ENCODE data around the gene FAM98C.

The FAM98C gene

DNA sequence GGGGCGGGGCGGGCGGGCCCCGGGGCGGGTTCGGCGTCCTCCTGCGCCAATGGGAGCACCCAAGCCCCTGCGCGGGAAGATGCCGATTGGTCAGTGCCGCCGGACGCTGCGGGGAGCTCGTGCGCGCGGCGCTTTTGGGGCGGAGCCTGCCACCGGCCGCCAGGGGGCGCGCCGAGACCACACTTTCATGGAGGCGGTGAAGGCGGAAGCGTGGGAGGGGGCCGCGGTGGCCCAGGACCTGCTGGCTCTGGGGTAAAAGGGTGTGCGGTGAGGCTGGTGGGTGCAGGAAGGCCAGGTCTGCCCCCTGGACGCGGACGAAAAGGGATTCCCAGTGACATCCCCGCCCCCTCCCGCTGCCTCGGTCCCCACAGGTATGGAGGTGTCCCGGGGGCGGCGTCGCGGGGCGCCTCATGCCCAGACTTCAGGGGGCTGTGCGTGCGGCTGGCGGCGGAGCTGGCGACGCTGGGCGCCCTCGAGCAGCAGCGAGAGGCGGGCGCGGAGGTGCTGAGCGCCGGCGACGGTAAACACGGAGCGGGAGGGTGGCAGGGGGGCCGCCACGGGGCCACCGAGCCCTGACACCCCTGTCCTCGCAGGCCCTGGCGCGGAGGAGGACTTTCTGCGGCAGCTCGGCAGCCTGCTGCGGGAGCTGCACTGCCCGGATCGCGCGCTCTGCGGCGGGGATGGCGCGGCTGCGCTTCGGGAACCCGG is at the start of gene FAM98C:
TSS of gene FAM98C (plus strand) at position 127 of the 708 bp plus-strand sequence. CDS start at position 188, 61 bp downstream.
- TF ChIP-seq, protein P1, sequence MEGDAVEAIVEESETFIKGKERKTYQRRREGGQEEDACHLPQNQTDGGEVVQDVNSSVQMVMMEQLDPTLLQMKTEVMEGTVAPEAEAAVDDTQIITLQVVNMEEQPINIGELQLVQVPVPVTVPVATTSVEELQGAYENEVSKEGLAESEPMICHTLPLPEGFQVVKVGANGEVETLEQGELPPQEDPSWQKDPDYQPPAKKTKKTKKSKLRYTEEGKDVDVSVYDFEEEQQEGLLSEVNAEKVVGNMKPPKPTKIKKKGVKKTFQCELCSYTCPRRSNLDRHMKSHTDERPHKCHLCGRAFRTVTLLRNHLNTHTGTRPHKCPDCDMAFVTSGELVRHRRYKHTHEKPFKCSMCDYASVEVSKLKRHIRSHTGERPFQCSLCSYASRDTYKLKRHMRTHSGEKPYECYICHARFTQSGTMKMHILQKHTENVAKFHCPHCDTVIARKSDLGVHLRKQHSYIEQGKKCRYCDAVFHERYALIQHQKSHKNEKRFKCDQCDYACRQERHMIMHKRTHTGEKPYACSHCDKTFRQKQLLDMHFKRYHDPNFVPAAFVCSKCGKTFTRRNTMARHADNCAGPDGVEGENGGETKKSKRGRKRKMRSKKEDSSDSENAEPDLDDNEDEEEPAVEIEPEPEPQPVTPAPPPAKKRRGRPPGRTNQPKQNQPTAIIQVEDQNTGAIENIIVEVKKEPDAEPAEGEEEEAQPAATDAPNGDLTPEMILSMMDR (IDR thresholded peaks at IDR 0.05; ENCODE audit: borderline replicate concordance, insufficient read depth, low read depth, low read length): peak; percentile 93
- H3K4me3 ChIP-seq (ENCODE audit: low read depth, low read length): peak within 1 kb of the TSS; percentile 82

DNA sequence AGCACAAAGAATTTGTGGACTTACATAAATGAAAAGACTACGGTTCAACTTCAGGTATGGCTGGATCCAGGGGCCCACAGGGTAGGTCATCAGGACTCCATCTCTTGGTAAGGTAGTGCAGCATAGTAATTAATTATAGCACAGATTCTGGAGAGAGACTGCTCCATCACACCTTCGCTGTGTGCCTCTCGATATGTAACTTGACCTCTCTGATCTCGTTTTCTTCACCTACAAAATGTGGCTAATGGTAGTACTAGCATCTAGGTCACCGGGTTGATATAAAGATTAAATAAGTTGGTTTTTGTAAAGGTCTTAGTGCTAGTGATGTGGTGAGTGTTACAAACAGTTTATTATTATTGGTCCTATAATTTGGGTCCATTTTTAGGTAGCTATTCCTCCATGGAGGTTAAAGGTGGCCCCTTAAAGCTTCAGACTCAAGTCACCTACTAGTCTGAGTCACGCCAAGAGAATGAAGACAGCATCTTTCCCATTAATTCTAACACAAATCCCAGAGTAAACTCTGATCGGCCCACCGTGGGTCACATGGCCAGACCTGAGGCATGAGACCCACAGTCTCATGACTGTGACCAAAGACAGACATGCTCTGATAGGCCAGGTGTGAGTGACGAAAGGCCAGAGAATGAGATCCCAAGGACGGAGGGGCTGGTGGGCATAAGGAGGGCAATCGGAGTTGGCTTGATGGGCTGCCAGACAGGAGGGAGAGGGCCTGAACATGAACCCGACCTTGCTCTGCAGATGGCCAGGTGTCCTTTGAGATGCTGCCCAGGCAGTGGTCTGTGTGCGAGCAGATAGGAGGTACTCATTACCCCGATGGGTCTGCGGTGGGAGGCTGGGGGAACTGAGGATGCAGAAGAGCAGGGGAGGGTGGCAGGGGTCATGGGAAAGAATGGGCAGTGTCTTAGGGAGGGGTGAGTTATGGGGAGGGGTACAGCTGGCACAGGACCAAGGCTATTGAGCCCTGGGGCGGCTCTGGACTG is 46.9 kb upstream of the FAM98C start:
- TF ChIP-seq, protein P1 (IDR thresholded peaks at IDR 0.05; ENCODE audit: borderline replicate concordance, insufficient read depth, low read depth, low read length): no peak
- H3K4me3 ChIP-seq (ENCODE audit: low read depth, low read length): no peak overlapping the region

DNA sequence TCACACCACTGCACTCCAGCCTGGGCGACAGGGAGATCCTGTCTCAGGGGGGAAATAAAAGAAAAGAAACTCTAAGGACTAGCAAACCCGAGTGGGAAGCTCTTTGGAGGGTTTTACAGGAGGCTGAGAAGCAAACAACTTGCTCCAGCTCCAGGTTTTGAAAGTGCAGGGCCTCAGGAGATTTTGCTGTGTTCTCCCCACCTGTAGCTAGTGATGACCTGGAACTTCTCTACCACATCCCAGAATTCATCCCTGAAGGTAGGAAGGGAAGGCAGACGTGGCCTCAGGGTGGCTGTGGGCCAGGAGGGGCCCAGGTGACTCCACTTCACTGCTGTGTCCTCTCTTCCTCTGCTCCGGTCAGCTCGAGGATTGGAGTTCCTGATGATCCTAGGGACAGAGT is 44.8 kb upstream of the FAM98C start:
- no peak overlapping the region for H3K4me3 ChIP-seq (ENCODE audit: low read depth, low read length)
- TF ChIP-seq, protein P1 (IDR thresholded peaks at IDR 0.05; ENCODE audit: borderline replicate concordance, insufficient read depth, low read depth, low read length): no peak

DNA sequence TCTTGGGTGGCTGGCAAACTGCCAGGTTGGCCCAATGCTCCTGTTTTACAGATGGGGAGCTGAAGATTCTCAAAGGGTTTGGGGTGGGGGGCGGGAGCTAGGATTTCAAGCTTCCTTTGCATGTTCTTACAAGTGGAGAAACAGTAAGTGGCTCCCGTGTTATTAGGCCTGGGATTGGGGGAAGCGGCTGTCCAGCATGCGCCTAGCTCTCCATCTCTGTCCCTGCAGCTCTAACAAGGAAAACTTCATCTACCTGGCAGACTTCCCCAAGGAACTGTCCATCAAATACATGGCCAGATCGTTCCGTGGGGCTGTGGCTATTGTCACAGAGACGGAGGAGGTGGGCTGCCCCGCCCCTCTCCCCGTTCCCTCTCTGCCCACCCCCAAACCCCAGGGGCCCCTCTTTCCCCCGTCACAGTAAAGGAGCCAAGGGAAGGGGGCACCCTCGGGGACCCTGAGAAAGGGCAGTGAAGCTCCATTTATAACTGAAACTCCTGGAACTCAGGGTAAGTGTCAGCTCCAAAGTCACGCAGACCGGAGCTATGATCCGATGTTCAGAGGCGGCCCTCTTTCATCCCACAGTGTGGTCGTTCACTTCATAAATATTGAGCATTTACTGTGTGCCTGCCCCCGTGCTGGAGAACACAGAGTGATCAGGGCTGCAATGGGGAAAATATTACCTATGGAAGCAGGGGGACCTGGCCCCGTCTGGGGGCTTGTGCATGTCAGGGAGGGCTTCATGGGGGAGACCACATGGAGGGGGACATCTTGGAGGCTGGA is 43.5 kb upstream of the FAM98C start:
- TF ChIP-seq, protein P1 (IDR thresholded peaks at IDR 0.05; ENCODE audit: borderline replicate concordance, insufficient read depth, low read depth, low read length): no peak
- no peak overlapping the region for H3K4me3 ChIP-seq (ENCODE audit: low read depth, low read length)

DNA sequence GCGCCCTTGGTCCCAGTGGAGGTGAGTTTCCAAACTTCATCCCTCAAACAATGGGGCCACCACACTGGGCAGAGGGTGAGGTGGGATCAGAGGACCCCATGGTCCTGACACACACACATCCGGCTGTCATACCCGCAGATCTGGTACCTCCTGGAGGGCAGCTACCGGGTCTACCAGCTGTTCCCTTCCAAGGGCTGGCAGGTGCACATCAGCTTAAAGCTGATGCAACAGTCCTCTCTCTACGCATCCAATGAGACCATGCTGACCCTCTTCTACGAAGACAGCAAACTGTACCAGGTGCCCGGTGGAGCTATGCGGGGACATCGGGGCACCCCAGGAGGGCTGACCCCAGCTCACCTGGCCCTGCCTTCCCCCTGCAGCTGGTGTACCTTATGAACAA is 42.5 kb upstream of the FAM98C start:
- H3K4me3 ChIP-seq (ENCODE audit: low read depth, low read length): no peak overlapping the region
- TF ChIP-seq, protein P1 (IDR thresholded peaks at IDR 0.05; ENCODE audit: borderline replicate concordance, insufficient read depth, low read depth, low read length): no peak

DNA sequence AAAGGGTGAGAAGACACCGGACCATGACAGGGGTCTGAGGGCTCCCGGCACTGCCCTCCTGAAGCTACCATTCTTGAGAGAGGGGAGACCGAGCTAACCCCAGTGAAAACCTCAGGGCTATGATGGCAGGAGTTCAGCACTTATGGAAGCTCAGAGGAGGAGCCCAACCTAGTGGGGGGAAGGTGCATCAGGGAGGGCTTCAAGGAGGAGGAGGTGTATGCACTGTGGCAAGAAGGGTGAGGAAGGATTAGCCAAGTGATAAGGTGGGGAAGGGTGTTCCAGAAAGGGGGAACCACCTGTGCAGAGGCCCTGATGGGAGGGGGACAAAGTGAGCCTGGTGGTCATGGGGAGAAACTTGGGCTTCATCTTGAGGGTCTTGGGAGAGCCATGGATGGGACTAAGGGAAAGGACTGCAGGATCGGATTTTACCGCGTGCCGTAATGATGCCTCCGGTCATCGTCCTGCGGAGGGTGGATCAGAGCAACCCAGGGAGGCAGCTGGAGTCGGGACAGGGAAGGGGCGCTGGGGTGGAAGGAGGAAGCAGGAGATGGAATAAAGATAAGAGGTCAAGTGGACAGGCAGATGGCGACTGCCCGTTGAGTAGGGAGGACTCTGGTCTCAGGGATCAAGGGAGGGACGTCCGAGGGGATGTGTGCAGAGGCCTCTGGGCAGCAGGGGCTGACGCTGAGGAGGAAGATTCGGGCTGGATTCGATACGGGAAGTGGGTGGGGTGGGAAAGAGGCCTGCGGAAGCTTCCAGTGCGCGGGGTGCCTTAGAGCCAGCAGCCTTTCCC is 41.9 kb upstream of the FAM98C start:
- H3K4me3 ChIP-seq (ENCODE audit: low read depth, low read length): peak overlapping the region; percentile 46
- TF ChIP-seq, protein P1 (IDR thresholded peaks at IDR 0.05; ENCODE audit: borderline replicate concordance, insufficient read depth, low read depth, low read length): no peak

Measured in GM12875 (cell line).